GM13977 (cell line): ENCODE results near the gene RIMBP2.

ENCODE experiments used
- DNase-seq: peaks from one replicate; pipeline ENCODE4 v3.0.0; 2012; ENCODE audit warnings: low spot score
- CTCF ChIP-seq: IDR thresholded peaks from 2 replicates; pipeline ENCODE4 v1.5.1; 2012; ENCODE audit warnings: mild to moderate bottlenecking, control low read depth; ENCODE audit not compliant: insufficient read depth; ENCODE audit errors: extremely low read depth, missing control alignments
- in situ Hi-C: fragments of 300-500 bp; cut with MboI; formaldehyde crosslinking; loops from one replicate; pipeline ENCODE4 v1.12.0; 2022; ENCODE audit warnings: low sequenced_read_pairs, low pct_unique_long_range_greater_than_20kb, mixed read lengths, inconsistent platforms; ENCODE audit not compliant: unreplicated experiment

The RIMBP2 gene

GRCh38 chr12:130444061-130444460, 272.0 kb downstream of the RIMBP2 start:
- TF ChIP-seq CTCF, result no peak

GRCh38 chr12:130441771-130442760, 274.0 kb downstream of the RIMBP2 start:
- TF ChIP-seq CTCF, result no peak
- in situ Hi-C loops, result no loop called here
- no peak for DNase-seq

More at GRCh38 chr12:130444061-130444460, 272.0 kb downstream of the RIMBP2 start:
- DNase-seq, result no peak
- in situ Hi-C loops, result no loop called here

GRCh38 chr12:130440411-130441080, 275.6 kb downstream of the RIMBP2 start:
- in situ Hi-C loops, result no loop called here
- no peak for TF ChIP-seq CTCF
- no peak for DNase-seq

GRCh38 chr12:130439250-130439649, 276.8 kb downstream of the RIMBP2 start:
- in situ Hi-C loops, result no loop called here
- DNase-seq, result no peak

GRCh38 chr12:130438711-130439110, 277.4 kb downstream of the RIMBP2 start:
- no peak for DNase-seq
- in situ Hi-C loops, result no loop called here
- no peak for TF ChIP-seq CTCF

More at GRCh38 chr12:130439250-130439649, 276.8 kb downstream of the RIMBP2 start:
- no peak for TF ChIP-seq CTCF

- DNase-seq, result no peak
- no peak for TF ChIP-seq CTCF
- in situ Hi-C loops, result no loop called here
Observed at GRCh38 chr12:130438243-130438620, 277.9 kb downstream of the RIMBP2 start.
